ENCODE results near the gene IRF2. TPM values are rescaled to one million over a fixed set of nuclear protein-coding genes. Genes with fewer than 3 reads are reported as not detected.

The IRF2 gene
- total RNA-seq, 4 donors from 2014 or later = 16.9 to 53.1 (median 28.9) TPM

- DNase-seq (ENCODE audit: low spot score) (no peak), ATAC-seq (ENCODE audit: low FRiP score) (no peak)
Observed at GRCh38 chr4:184403384-184403781, 71.0 kb downstream of the IRF2 start.

DNA sequence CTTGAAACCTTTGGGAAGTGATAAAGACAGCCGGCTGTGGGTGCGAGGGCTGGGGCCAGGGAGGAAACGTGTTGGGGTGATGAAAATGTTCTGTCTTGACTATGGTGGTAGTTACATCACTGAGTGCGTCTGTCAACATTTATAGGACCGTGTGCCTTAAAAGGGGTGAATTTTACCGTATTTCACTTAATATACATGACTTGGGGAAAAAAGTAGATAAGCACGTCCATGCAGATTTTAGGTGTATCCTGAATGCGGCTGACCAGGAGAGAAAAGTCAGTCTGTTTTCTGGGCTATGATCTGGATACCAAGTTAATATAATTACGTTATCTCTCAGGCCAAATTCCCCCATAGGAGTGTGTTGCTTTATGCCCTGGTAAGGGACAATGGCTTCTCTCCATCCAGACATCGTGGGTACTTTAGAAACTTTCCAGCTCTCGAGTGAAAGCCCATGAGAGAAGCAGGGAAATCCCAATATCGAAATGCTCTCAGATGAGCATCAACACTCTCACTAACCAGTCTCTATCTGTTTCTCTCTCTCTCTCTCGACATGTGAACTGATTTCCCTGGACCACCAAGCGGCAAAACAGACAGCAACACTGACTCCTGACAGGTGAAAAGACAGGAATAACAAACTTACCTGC, 71.5 kb downstream of the IRF2 start:
- no peak for TF ChIP-seq CTCF (IDR thresholded peaks at IDR 0.05)
- ATAC-seq (ENCODE audit: low FRiP score) = no peak
- no peak for DNase-seq (ENCODE audit: low spot score)

More at GRCh38 chr4:184403384-184403781, 71.0 kb downstream of the IRF2 start:
- TF ChIP-seq CTCF (IDR thresholded peaks at IDR 0.05) = no peak

- no peak for DNase-seq (ENCODE audit: low spot score)
- no peak for TF ChIP-seq CTCF (IDR thresholded peaks at IDR 0.05)
- no peak for ATAC-seq (ENCODE audit: low FRiP score)
Observed at GRCh38 chr4:184402239-184402638, 72.1 kb downstream of the IRF2 start.

GRCh38 chr4:184401397-184402171, 72.8 kb downstream of the IRF2 start:
- ATAC-seq (ENCODE audit: low FRiP score) (no peak), DNase-seq (ENCODE audit: low spot score) (no peak)
- no peak for TF ChIP-seq CTCF (IDR thresholded peaks at IDR 0.05)

DNA sequence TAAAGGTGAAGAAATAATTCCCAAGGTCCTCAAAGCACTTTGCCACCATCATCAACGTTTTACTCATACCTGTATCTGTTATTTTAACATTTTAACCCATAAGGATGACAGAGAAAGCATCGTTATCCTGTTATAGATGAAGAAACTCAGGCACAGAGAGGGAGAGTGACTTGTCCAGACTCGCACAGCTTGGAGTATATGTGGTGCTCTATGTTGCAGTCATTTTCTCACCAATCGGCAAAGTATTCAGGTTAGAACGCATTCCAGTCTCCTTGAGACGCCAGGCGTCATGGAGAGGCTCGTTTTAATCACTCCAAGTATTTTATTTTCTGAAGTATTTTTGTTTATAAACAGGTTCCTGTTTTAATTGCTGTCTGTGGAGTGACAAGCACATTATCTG, 73.5 kb downstream of the IRF2 start:
- no peak for TF ChIP-seq CTCF (IDR thresholded peaks at IDR 0.05)
- DNase-seq (ENCODE audit: low spot score) = no peak
- ATAC-seq (ENCODE audit: low FRiP score) = no peak

DNA sequence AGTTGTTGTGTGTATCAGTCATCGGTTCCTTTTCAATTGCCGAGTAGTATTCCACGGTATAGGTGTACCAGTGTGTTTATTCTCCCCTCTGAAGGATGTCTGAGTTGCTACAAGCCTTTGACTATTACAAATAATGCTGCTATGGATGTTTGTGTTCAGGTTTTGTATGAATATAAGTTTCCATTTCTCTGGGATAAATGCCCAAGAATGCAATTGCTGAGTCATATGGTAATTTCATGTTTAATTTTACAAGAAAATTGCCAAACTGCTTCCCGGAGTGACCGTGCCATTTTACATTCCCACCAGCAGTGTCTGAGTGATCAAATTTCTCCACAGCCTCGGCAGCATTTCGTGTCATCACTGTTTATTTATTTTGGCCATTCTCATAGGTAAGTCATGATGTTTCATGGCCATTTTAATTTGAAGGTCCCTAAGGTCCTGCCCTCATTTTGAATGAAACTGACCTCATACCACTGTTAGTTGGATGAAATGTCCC, 73.9 kb downstream of the IRF2 start:
- ATAC-seq (ENCODE audit: low FRiP score) (peak; percentile 81), DNase-seq (ENCODE audit: low spot score) (no peak)

More for the DNA sequence above, 73.9 kb downstream of the IRF2 start:
- no peak for TF ChIP-seq CTCF (IDR thresholded peaks at IDR 0.05)

Measured in omental fat pad (tissue), 4 donors.